Endothelial cell of umbilical vein (primary cell): ENCODE results near the gene DENND2A.

Experiments
- CTCF ChIP-seq, 2 donors: IDR thresholded peaks; 1 replicate in 1 of 2; 2 replicates in 1 of 2; pipeline ENCODE4 v1.5.1; 2011; ENCODE audit warnings: low read length in 2 of 2, mild to moderate bottlenecking in 2 of 2, moderate library complexity in 2 of 2, control low read depth in 1 of 2, inconsistent platforms in 1 of 2, low read depth in 1 of 2; ENCODE audit not compliant: insufficient read depth in 1 of 2; ENCODE audit errors: extremely low read depth in 1 of 2
- EZH2 ChIP-seq: IDR thresholded peaks from 2 replicates; pipeline ENCODE4 v1.6.1; 2012; ENCODE audit warnings: borderline replicate concordance, low read depth, mild to moderate bottlenecking, moderate library complexity, low read length, inconsistent platforms; ENCODE audit not compliant: severe bottlenecking

- no peak for TF ChIP-seq CTCF (IDR thresholded peaks at IDR 0.05; ENCODE audit: extremely low read depth in 1 of 2, insufficient read depth in 1 of 2, low read depth in 1 of 2, low read length in 2 of 2)
- TF ChIP-seq EZH2, result no peak
Observed at GRCh38 chr7:140635816-140636215, 4.8 kb downstream of the DENND2A start.
